ENCODE measurements around the gene PLA2G2D. TPM values are rescaled to one million over a fixed set of nuclear protein-coding genes. Genes with fewer than 3 reads are reported as not detected.

The PLA2G2D gene
- total and polyA plus RNA-seq, 4 donors = 0.06 to 0.14 (median 0.08) TPM; not detected in 1

GRCh38 chr1:20093940-20094391 is 25.4 kb downstream of the PLA2G2D start:
- Histone ChIP-seq H3K9me3 (ENCODE audit: control insufficient read depth in 4 of 4, low read length in 3 of 4) (no peaks in the 10 kb centered on the region), H3K4me1 (ENCODE audit: control insufficient read depth in 4 of 4, insufficient read depth in 4 of 4, low read length in 3 of 4) (peaks cover 0 to 6% (median 0%) of the 10 kb centered on the region in 4 donors), H3K36me3 (ENCODE audit: control insufficient read depth in 4 of 4, insufficient read depth in 3 of 4, low read depth in 1 of 4, low read length in 3 of 4) (no peaks in the 10 kb centered on the region), H3K27ac (ENCODE audit: low read depth in 1 of 2, low read length in 2 of 2) (no peak overlapping the region), H3K27me3 (ENCODE audit: control insufficient read depth in 4 of 4, insufficient read depth in 4 of 4, low read length in 3 of 4) (no peaks in the 10 kb centered on the region), H3K4me3 (ENCODE audit: low read depth in 1 of 3, low read length in 3 of 3) (no peak overlapping the region), H3K9ac (ENCODE audit: low read depth in 1 of 2, low read length in 2 of 2) (no peak overlapping the region)
- TF ChIP-seq JUND (IDR thresholded peaks at IDR 0.05) (no peak), GABPA (IDR thresholded peaks at IDR 0.05 in 1 of 2, conservative IDR thresholded peaks at IDR 0.05 in 1 of 2) (no peak), MAX (IDR thresholded peaks at IDR 0.05) (no peak), REST (IDR thresholded peaks at IDR 0.05) (no peak), ATF3 (IDR thresholded peaks at IDR 0.05) (no peak), FOXA1 (IDR thresholded peaks at IDR 0.05) (no peak)
- WGBS = 81% methylated on average over 5 of the region's 5 CpGs
- no peak for DNase-seq (ENCODE audit: low spot score)

- Histone ChIP-seq H3K27me3 (ENCODE audit: control insufficient read depth in 4 of 4, insufficient read depth in 4 of 4, low read length in 3 of 4) (no peaks in the 10 kb centered on the region), H3K36me3 (ENCODE audit: control insufficient read depth in 4 of 4, insufficient read depth in 3 of 4, low read depth in 1 of 4, low read length in 3 of 4) (no peaks in the 10 kb centered on the region), H3K9me3 (ENCODE audit: control insufficient read depth in 4 of 4, low read length in 3 of 4) (no peaks in the 10 kb centered on the region), H3K27ac (ENCODE audit: low read depth in 1 of 2, low read length in 2 of 2) (no peak overlapping the region), H3K4me1 (ENCODE audit: control insufficient read depth in 4 of 4, insufficient read depth in 4 of 4, low read length in 3 of 4) (peaks cover 0 to 6% (median 0%) of the 10 kb centered on the region in 4 donors), H3K9ac (ENCODE audit: low read depth in 1 of 2, low read length in 2 of 2) (no peak overlapping the region), H3K4me3 (ENCODE audit: low read depth in 1 of 3, low read length in 3 of 3) (no peak overlapping the region)
- no peak for TF ChIP-seq FOXA2 (IDR thresholded peaks at IDR 0.05)
- TF ChIP-seq TAF1 (conservative IDR thresholded peaks at IDR 0.05) = no peak
- TF ChIP-seq CTCF (IDR thresholded peaks at IDR 0.05; ENCODE audit: low read depth, low read length, missing input control) = no peak
- no peak for TF ChIP-seq ATF3 (IDR thresholded peaks at IDR 0.05)
- 95% methylated on average over 5 of the region's 5 CpGs for WGBS
- DNase-seq (ENCODE audit: low spot score) = no peak
Measured at GRCh38 chr1:20093303-20093702, 26.0 kb downstream of the PLA2G2D start.

GRCh38 chr1:20090641-20091040 is 28.7 kb downstream of the PLA2G2D start:
- H3K9me3 ChIP-seq (ENCODE audit: control insufficient read depth in 4 of 4, low read length in 3 of 4) = no peaks in the 10 kb centered on the region
- 85% methylated on average over 6 of the region's 6 CpGs for WGBS
- H3K9ac ChIP-seq (ENCODE audit: low read depth in 1 of 2, low read length in 2 of 2) = no peak overlapping the region
- DNase-seq (ENCODE audit: low spot score) = no peak
- no peak overlapping the region for H3K4me3 ChIP-seq (ENCODE audit: low read depth in 1 of 3, low read length in 3 of 3)
- H3K4me1 ChIP-seq (ENCODE audit: control insufficient read depth in 4 of 4, insufficient read depth in 4 of 4, low read length in 3 of 4) = no peaks in the 10 kb centered on the region
- H3K27me3 ChIP-seq (ENCODE audit: control insufficient read depth in 4 of 4, insufficient read depth in 4 of 4, low read length in 3 of 4) = no peaks in the 10 kb centered on the region
- H3K36me3 ChIP-seq (ENCODE audit: control insufficient read depth in 4 of 4, insufficient read depth in 3 of 4, low read depth in 1 of 4, low read length in 3 of 4) = no peaks in the 10 kb centered on the region
- H3K27ac ChIP-seq (ENCODE audit: low read depth in 1 of 2, low read length in 2 of 2) = no peak overlapping the region
- TF ChIP-seq FOXA1 (IDR thresholded peaks at IDR 0.05) (no peak), ATF3 (IDR thresholded peaks at IDR 0.05) (no peak), YY1 (IDR thresholded peaks at IDR 0.05) (no peak), TAF1 (conservative IDR thresholded peaks at IDR 0.05) (no peak), NR2F2 (IDR thresholded peaks at IDR 0.05) (no peak), GABPA (IDR thresholded peaks at IDR 0.05 in 1 of 2, conservative IDR thresholded peaks at IDR 0.05 in 1 of 2) (no peak), CTCF (IDR thresholded peaks at IDR 0.05; ENCODE audit: low read depth, low read length, missing input control) (no peak), HNF4G (IDR thresholded peaks at IDR 0.05) (no peak), HNF4A (conservative IDR thresholded peaks at IDR 0.05) (no peak), JUND (IDR thresholded peaks at IDR 0.05) (no peak), EGR1 (IDR thresholded peaks at IDR 0.05; ENCODE audit: low read depth in 2 of 2) (no peak), SP1 (IDR thresholded peaks at IDR 0.05) (no peak), MAX (IDR thresholded peaks at IDR 0.05) (no peak), RAD21 (IDR thresholded peaks at IDR 0.05) (no peak), RXRA (IDR thresholded peaks at IDR 0.05) (no peak)

All from liver (tissue), 9 donors.